MM.1S (cell line): ENCODE measurements around the gene PHLDB3.

ENCODE experiments used
- DNase-seq: peaks from one replicate; pipeline ENCODE4 v3.0.0-alpha.2; 2015
- H2AFZ ChIP-seq: fragments of 300-600 bp; sonication (generic); 2 replicates; pipeline ENCODE4 v1.6.0; 2016; ENCODE audit warnings: antibody characterized with exemption, low read length
- H3F3A ChIP-seq: fragments of 300-600 bp; sonication (generic); 2 replicates; pipeline ENCODE4 v1.6.1; 2016; ENCODE audit warnings: mild to moderate bottlenecking, antibody characterized with exemption, low read length, moderate library complexity, mixed read lengths; ENCODE audit not compliant: insufficient read depth
- H3K27ac ChIP-seq: fragments of 300-600 bp; sonication (generic); 2 replicates; pipeline ENCODE4 v1.5.1; 2016; ENCODE audit warnings: mild to moderate bottlenecking, low read length
- H3K27me3 ChIP-seq: fragments of 300-600 bp; sonication (generic); replicated peaks from 2 replicates; pipeline ENCODE4 v1.6.0; 2016; ENCODE audit warnings: low read length; ENCODE audit not compliant: insufficient read depth
- H3K36me3 ChIP-seq: fragments of 300-600 bp; sonication (generic); replicated peaks from 2 replicates; pipeline ENCODE4 v1.6.1; 2016; ENCODE audit warnings: mild to moderate bottlenecking, low read length, mixed read lengths; ENCODE audit not compliant: insufficient read depth
- H3K4me1 ChIP-seq: fragments of 300-600 bp; sonication (generic); 2 replicates; pipeline ENCODE4 v1.6.1; 2016; ENCODE audit warnings: low read length, mixed read lengths
- H3K4me2 ChIP-seq: fragments of 300-600 bp; sonication (generic); 2 replicates; pipeline ENCODE4 v1.6.0; 2016; ENCODE audit warnings: low read depth, low read length
- H3K4me3 ChIP-seq: fragments of 300-600 bp; sonication (generic); 2 replicates; pipeline ENCODE4 v1.5.1; 2016; ENCODE audit warnings: low read length, mixed read lengths
- H3K79me2 ChIP-seq: fragments of 300-600 bp; sonication (generic); 2 replicates; pipeline ENCODE4 v1.6.1; 2016; ENCODE audit warnings: mixed run types, low read length, mixed read lengths
- H3K9ac ChIP-seq: fragments of 300-600 bp; sonication (generic); 2 replicates; pipeline ENCODE4 v1.6.1; 2016; ENCODE audit warnings: low read length, mixed read lengths
- H3K9me2 ChIP-seq: fragments of 300-600 bp; sonication (generic); replicated peaks from 2 replicates; pipeline ENCODE4 v1.6.1; 2016; ENCODE audit warnings: mild to moderate bottlenecking, low read length, mixed read lengths; ENCODE audit not compliant: insufficient read depth
- H3K9me3 ChIP-seq: fragments of 300-600 bp; sonication (generic); replicated peaks from 2 replicates; pipeline ENCODE4 v1.6.1; 2016; ENCODE audit warnings: mild to moderate bottlenecking, low read length, mixed read lengths; ENCODE audit not compliant: insufficient read depth
- H4K20me1 ChIP-seq: fragments of 300-600 bp; sonication (generic); 2 replicates; pipeline ENCODE4 v1.6.1; 2016; ENCODE audit warnings: mild to moderate bottlenecking, low read length, moderate library complexity, mixed read lengths; ENCODE audit not compliant: insufficient read depth
- EZH2 ChIP-seq: fragments of 300-600 bp; sonication (generic); optimal IDR thresholded peaks from 2 replicates; pipeline ENCODE3; 2017; ENCODE audit warnings: low read depth, mild to moderate bottlenecking, antibody characterized with exemption, low read length, mixed read lengths
- EZH2phosphoT487 ChIP-seq: fragments of 300-600 bp; sonication (generic); IDR thresholded peaks from 2 replicates; pipeline ENCODE4 v1.6.1; 2018; ENCODE audit warnings: antibody characterized with exemption, low read length
- TF ChIP-seq, protein P1 (sequence below): fragments of 300-600 bp; sonication (generic); IDR thresholded peaks from 2 replicates; pipeline ENCODE4 v1.5.1; 2016; ENCODE audit warnings: antibody characterized with exemption, low read length, mixed read lengths

Gene PHLDB3

DNA sequence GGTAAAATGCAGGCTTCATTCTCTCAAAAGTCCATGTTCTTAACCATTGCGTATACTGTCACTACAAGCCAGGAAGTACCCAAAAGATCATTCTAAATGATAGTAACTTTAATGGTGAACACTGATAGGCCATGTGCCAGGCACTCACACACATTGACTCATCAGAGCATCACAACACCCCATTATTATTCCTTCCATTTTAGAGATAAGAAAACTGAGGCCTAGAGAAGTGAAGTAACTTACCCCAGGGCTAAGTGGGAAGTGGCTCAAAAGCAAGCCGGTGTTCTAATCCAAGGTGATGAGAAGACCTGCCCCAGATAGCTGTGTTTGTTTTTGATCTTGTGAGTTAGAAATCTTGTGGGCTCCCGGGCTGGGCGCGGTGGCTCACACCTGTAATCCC is 1.4 kb upstream of the PHLDB3 start:
- H3F3A ChIP-seq: peaks cover 4% of the 10 kb centered on the region; the same call in 1 of the 2 replicates
- no peak overlapping the region for H3K4me2 ChIP-seq
- no peaks in the 10 kb centered on the region for H3K9me3 ChIP-seq

DNA sequence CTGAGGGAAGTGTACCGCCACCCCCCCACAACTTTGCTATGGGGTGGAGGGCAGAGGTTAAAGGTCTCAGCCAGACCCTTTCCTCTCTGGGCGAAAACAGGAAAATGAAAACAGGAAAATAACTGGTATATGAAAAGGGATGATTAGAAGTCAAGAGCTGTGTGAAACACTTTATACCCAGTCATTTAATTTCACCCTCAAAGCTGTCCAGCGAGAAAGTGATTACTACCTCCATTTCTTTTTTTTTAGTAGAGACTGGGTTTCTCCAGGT is 575 bp upstream of the PHLDB3 start:
- no peaks in the 10 kb centered on the region for H3K9me2 ChIP-seq
- H3K4me2 ChIP-seq: peak overlapping the region; percentile 97; the same call in 1 of the 2 replicates
- no peak overlapping the region for H3K9ac ChIP-seq
- no peak for DNase-seq
- no peaks in the 10 kb centered on the region for H3K9me3 ChIP-seq
- no peaks in the 10 kb centered on the region for H3K27me3 ChIP-seq
- peaks cover 4% of the 10 kb centered on the region; the same call in 1 of the 2 replicates for H3F3A ChIP-seq
- H2AFZ ChIP-seq: 0 out of 2 replicates have a peak overlapping the region, but pooled peaks have one; percentile 99
- H3K4me3 ChIP-seq: no peak overlapping the region
- no peaks in the 10 kb centered on the region for H3K79me2 ChIP-seq
- H4K20me1 ChIP-seq: no peaks in the 10 kb centered on the region
- H3K36me3 ChIP-seq: no peaks in the 10 kb centered on the region
- H3K4me1 ChIP-seq: peaks cover 8% of the 10 kb centered on the region
- TF ChIP-seq EZH2phosphoT487: no peak
- H3K27ac ChIP-seq: no peak overlapping the region

More for the DNA sequence above, 1.4 kb upstream of the PHLDB3 start:
- Histone ChIP-seq H2AFZ (no peak overlapping the region), H3K9ac (no peak overlapping the region), H3K36me3 (no peaks in the 10 kb centered on the region), H4K20me1 (no peaks in the 10 kb centered on the region), H3K27ac (no peak overlapping the region), H3K79me2 (no peaks in the 10 kb centered on the region), H3K27me3 (no peaks in the 10 kb centered on the region), H3K4me3 (no peak overlapping the region), H3K9me2 (no peaks in the 10 kb centered on the region), H3K4me1 (peaks cover 8% of the 10 kb centered on the region)
- no peak for DNase-seq
- TF ChIP-seq EZH2 (no peak), EZH2phosphoT487 (no peak)
- TF ChIP-seq, protein P1, sequence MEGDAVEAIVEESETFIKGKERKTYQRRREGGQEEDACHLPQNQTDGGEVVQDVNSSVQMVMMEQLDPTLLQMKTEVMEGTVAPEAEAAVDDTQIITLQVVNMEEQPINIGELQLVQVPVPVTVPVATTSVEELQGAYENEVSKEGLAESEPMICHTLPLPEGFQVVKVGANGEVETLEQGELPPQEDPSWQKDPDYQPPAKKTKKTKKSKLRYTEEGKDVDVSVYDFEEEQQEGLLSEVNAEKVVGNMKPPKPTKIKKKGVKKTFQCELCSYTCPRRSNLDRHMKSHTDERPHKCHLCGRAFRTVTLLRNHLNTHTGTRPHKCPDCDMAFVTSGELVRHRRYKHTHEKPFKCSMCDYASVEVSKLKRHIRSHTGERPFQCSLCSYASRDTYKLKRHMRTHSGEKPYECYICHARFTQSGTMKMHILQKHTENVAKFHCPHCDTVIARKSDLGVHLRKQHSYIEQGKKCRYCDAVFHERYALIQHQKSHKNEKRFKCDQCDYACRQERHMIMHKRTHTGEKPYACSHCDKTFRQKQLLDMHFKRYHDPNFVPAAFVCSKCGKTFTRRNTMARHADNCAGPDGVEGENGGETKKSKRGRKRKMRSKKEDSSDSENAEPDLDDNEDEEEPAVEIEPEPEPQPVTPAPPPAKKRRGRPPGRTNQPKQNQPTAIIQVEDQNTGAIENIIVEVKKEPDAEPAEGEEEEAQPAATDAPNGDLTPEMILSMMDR: no peak

DNA sequence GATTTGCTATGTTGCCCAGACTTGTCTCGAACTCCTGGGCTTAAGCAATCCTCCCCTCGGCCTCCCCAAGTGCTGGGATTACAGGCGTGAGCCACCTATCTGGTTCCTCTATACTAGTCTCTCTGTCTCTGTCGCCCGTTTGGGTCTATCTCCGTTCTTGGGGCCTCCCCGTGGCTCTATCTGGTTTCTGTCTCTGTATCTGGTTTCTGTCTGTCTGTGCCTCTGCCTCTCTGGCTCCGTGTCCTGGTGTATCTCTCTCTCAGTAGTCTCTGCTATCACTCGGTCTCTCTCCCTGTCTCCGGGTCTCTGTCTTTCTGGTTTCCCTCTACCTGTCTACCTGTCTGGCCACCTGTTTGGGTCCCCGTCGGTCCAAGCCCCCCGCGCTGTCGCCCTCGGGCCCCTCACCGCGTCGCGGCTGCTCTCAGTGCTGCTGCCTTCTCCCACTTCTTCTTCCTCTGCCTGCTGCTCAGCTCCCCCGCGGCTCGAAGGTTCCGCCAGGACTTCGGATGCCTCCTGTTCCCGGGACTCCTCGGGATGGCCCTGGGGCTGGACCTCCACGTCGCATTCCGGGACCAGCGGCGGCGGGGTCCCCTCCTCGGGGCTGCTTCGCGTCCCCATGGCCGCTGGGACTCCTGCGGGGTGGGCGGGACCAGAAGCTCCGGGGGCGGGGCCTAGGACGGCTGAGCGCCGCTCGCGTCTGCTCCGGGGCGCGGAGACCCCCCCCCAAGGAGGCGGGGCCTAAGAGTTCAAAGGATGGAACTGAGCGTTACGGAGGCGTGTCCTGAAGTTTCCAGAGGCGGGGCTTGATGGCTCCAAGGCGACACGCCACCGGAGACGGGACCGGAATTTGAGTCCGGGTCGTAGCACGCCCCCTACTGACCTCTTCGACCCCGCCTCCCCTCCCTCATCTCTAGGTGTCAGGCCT is 783 bp downstream of the PHLDB3 start:
- Histone ChIP-seq H3K9me2 (no peaks in the 10 kb centered on the region), H3F3A (peaks cover 4% of the 10 kb centered on the region; the same call in 1 of the 2 replicates), H3K4me2 (peak overlapping the region; percentile 97), H3K4me1 (peaks cover 8% of the 10 kb centered on the region), H3K27ac (peak overlapping the region; percentile 34; the same call in 1 of the 2 replicates), H3K79me2 (no peaks in the 10 kb centered on the region), H2AFZ (peak overlapping the region; percentile 99), H3K4me3 (peak overlapping the region; percentile 93), H3K9ac (peak overlapping the region; percentile 62; the same call in 1 of the 2 replicates), H3K9me3 (no peaks in the 10 kb centered on the region), H4K20me1 (no peaks in the 10 kb centered on the region), H3K36me3 (no peaks in the 10 kb centered on the region), H3K27me3 (no peaks in the 10 kb centered on the region)
- TF ChIP-seq EZH2phosphoT487 (no peak), EZH2 (no peak)
- TF ChIP-seq, protein P1: peak; percentile 20
- peak; percentile 97 for DNase-seq
